Loucy (cell line): Measurements from ENCODE around the gene TBC1D8.

Experiments
- H2AFZ ChIP-seq: fragments of 200-600 bp; sonication (generic); 2 replicates; pipeline ENCODE4 v1.6.0; 2016; ENCODE audit warnings: antibody characterized with exemption, mild to moderate bottlenecking, low read length, moderate library complexity
- H3F3A ChIP-seq: fragments of 200-600 bp; 2 replicates; pipeline ENCODE4 v1.6.0; 2016; ENCODE audit warnings: antibody characterized with exemption, low read depth, mild to moderate bottlenecking
- H3K27me3 ChIP-seq: fragments of 200-600 bp; sonication (generic); 2 replicates; pipeline ENCODE4 v1.6.1; 2014; ENCODE audit warnings: low read length, mild to moderate bottlenecking; ENCODE audit not compliant: insufficient read depth, poor library complexity, severe bottlenecking
- H3K36me3 ChIP-seq: fragments of 200-600 bp; sonication (generic); 2 replicates; pipeline ENCODE4 v1.6.1; 2016; ENCODE audit warnings: low read length; ENCODE audit not compliant: insufficient read depth
- H3K4me1 ChIP-seq: fragments of 200-600 bp; sonication (generic); 2 replicates; pipeline ENCODE4 v1.5.1; 2014; ENCODE audit warnings: low read length, mild to moderate bottlenecking; ENCODE audit not compliant: insufficient read depth, poor library complexity, severe bottlenecking
- H3K4me2 ChIP-seq: fragments of 200-600 bp; sonication (generic); 2 replicates; pipeline ENCODE4 v1.6.0; 2014; ENCODE audit warnings: antibody characterized with exemption, low read length, low read depth, mild to moderate bottlenecking; ENCODE audit not compliant: poor library complexity, severe bottlenecking
- H3K4me3 ChIP-seq: fragments of 200-600 bp; sonication (generic); 2 replicates; pipeline ENCODE4 v1.5.1; 2014; ENCODE audit warnings: low read length, mild to moderate bottlenecking, mixed read lengths; ENCODE audit not compliant: poor library complexity, severe bottlenecking
- H3K79me2 ChIP-seq: fragments of 200-600 bp; sonication (generic); 2 replicates; pipeline ENCODE4 v1.6.1; 2014; ENCODE audit warnings: low read length; ENCODE audit not compliant: insufficient read depth
- H3K9ac ChIP-seq: fragments of 200-600 bp; sonication (generic); 2 replicates; pipeline ENCODE4 v1.6.0; 2014; ENCODE audit warnings: mild to moderate bottlenecking, low read depth, low read length, moderate library complexity; ENCODE audit not compliant: poor library complexity, severe bottlenecking
- H3K9me2 ChIP-seq: fragments of 200-600 bp; sonication (generic); replicated peaks from 2 replicates; pipeline ENCODE4 v1.6.1; 2016; ENCODE audit warnings: low read depth, low read length, mixed read lengths
- H3K9me3 ChIP-seq: fragments of 200-600 bp; sonication (generic); 2 replicates; pipeline ENCODE4 v1.6.1; 2014; ENCODE audit warnings: mild to moderate bottlenecking, antibody characterized with exemption, low read length, low read depth; ENCODE audit not compliant: insufficient read depth
- H4K20me1 ChIP-seq: fragments of 200-600 bp; sonication (generic); 2 replicates; pipeline ENCODE4 v1.6.0; 2014; ENCODE audit warnings: antibody characterized with exemption, low read length, mild to moderate bottlenecking; ENCODE audit not compliant: insufficient read depth, poor library complexity, severe bottlenecking
- EZH2phosphoT487 ChIP-seq: fragments of 200-600 bp; IDR thresholded peaks from 2 replicates; pipeline ENCODE4 v1.6.1; 2018; ENCODE audit warnings: antibody characterized with exemption, mild to moderate bottlenecking, moderate library complexity, borderline replicate concordance
- TF ChIP-seq, protein P1 (sequence below): fragments of 200-600 bp; sonication (generic); conservative IDR thresholded peaks from 2 replicates; pipeline ENCODE4 v1.5.1; 2014; ENCODE audit warnings: mild to moderate bottlenecking, antibody characterized with exemption, low read length

Gene TBC1D8

GRCh38 chr2:101123795-101124471, 27.2 kb downstream of the TBC1D8 start:
- H3K36me3 ChIP-seq, result no peaks in the 10 kb centered on the region
- peaks cover 7% of the 10 kb centered on the region for H3K4me1 ChIP-seq
- no peak overlapping the region for H3K4me2 ChIP-seq
- H4K20me1 ChIP-seq, result no peaks in the 10 kb centered on the region
- H3F3A ChIP-seq, result no peaks in the 10 kb centered on the region
- no peaks in the 10 kb centered on the region for H3K27me3 ChIP-seq
- no peaks in the 10 kb centered on the region for H3K9me3 ChIP-seq
- H3K9me2 ChIP-seq, result no peaks in the 10 kb centered on the region
- H3K9ac ChIP-seq, result no peak overlapping the region
- TF ChIP-seq EZH2phosphoT487, result no peak
- TF ChIP-seq, protein P1, sequence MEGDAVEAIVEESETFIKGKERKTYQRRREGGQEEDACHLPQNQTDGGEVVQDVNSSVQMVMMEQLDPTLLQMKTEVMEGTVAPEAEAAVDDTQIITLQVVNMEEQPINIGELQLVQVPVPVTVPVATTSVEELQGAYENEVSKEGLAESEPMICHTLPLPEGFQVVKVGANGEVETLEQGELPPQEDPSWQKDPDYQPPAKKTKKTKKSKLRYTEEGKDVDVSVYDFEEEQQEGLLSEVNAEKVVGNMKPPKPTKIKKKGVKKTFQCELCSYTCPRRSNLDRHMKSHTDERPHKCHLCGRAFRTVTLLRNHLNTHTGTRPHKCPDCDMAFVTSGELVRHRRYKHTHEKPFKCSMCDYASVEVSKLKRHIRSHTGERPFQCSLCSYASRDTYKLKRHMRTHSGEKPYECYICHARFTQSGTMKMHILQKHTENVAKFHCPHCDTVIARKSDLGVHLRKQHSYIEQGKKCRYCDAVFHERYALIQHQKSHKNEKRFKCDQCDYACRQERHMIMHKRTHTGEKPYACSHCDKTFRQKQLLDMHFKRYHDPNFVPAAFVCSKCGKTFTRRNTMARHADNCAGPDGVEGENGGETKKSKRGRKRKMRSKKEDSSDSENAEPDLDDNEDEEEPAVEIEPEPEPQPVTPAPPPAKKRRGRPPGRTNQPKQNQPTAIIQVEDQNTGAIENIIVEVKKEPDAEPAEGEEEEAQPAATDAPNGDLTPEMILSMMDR, result no peak
- H3K4me3 ChIP-seq, result no peak overlapping the region
- H2AFZ ChIP-seq, result no peak overlapping the region
- no peaks in the 10 kb centered on the region for H3K79me2 ChIP-seq

DNA sequence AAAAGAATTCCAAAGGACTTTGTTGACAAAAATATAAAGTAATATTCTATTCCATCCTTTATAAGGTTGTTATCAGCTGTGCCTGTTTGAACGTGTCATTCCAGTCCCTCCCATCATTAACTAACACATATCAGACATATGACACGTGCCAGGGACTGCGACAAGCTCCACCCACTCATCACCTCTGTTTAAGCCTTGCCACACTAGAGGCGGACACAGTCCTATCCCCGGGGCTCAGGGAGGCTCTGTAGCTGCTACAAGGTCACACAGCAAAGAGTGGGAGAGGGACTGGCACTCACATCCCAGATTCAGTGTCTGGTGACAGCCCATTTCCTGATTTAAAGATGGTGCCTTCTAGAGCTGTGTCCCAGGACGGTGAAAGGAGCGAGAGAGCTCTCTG, 30.0 kb downstream of the TBC1D8 start:
- peaks cover 7% of the 10 kb centered on the region for H3K4me1 ChIP-seq
- no peak for TF ChIP-seq EZH2phosphoT487
- TF ChIP-seq, protein P1, result no peak
- no peaks in the 10 kb centered on the region for H4K20me1 ChIP-seq
- H3K27me3 ChIP-seq, result no peaks in the 10 kb centered on the region
- no peak overlapping the region for H2AFZ ChIP-seq
- H3K9me3 ChIP-seq, result no peaks in the 10 kb centered on the region
- no peaks in the 10 kb centered on the region for H3K9me2 ChIP-seq
- H3K79me2 ChIP-seq, result no peaks in the 10 kb centered on the region
- no peak overlapping the region for H3K9ac ChIP-seq
- H3F3A ChIP-seq, result no peaks in the 10 kb centered on the region
- H3K36me3 ChIP-seq, result no peaks in the 10 kb centered on the region
- H3K4me3 ChIP-seq, result no peak overlapping the region
- no peak overlapping the region for H3K4me2 ChIP-seq

DNA sequence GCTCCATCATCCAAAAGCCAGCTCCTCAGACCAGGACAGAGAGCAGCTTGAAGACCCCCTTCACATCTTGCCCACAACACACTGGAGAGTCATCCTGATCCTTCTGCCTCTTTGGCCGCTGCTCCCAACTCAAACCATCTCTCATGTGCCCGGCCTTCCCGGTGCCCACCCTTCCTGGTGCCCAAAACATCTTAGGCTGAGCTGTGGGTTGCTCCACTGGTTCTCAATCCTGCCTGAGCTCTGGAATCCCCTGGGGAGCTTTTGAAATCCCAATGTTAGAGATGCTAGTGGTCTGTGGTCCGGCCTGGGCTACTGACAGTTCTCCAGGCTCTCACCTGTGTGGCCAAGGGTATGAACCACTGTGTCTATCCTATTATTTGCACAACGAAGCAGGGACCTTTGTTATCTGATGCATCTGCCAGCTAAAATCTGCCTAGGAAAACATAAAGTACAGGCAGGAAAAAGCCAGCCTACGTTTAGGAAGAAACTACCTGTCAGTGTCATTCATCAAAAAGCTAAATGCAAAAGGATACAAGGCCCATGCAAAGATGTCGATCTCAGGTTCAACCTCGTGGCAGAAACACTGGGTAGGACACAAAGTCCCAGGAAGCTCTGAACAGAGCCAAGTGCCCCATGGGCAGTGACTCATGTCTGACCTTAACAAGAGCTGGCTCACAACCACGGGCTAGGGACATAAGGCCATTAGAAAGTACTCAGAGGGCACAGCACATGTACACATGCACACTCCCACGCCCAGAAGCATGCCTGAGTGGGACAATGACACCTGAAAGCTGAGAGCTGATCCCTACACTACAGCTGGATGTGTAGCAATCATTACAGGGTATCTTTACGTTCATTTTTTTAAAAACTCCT, 30.8 kb downstream of the TBC1D8 start:
- H3K27me3 ChIP-seq, result peaks cover 4% of the 10 kb centered on the region
- H3K9ac ChIP-seq, result no peak overlapping the region
- H3K79me2 ChIP-seq, result no peaks in the 10 kb centered on the region
- no peaks in the 10 kb centered on the region for H4K20me1 ChIP-seq
- H3K4me2 ChIP-seq, result no peak overlapping the region
- no peaks in the 10 kb centered on the region for H3K9me3 ChIP-seq
- H3K4me1 ChIP-seq, result peaks cover under 1% of the 10 kb centered on the region
- no peak overlapping the region for H2AFZ ChIP-seq
- no peaks in the 10 kb centered on the region for H3K36me3 ChIP-seq
- no peaks in the 10 kb centered on the region for H3F3A ChIP-seq
- no peak for TF ChIP-seq EZH2phosphoT487
- TF ChIP-seq, protein P1, result no peak
- H3K9me2 ChIP-seq, result no peaks in the 10 kb centered on the region
- H3K4me3 ChIP-seq, result no peak overlapping the region
